GM12878 (cell line): ENCODE results near the gene MTFR1L. TPM values are rescaled to one million over a fixed set of nuclear protein-coding genes. Genes with fewer than 3 reads are reported as not detected.

Experiments used
- ASH2L ChIP-seq: fragments of 300-600, 200-600 bp; sonication (generic); IDR thresholded peaks from 2 replicates; pipeline ENCODE4 v1.6.1; 2017; ENCODE audit warnings: low read depth, mild to moderate bottlenecking, borderline replicate concordance
- BHLHE40 ChIP-seq, 2 experiments: fragments of 450-650 bp in 1 of 2; IDR thresholded peaks; 2 replicates each; pipeline ENCODE4 v1.6.1; 2011 to 2017; ENCODE audit warnings: low read depth in 2 of 2, borderline replicate concordance in 1 of 2, improper control_type of control experiment in 1 of 2, low read length in 1 of 2, mild to moderate bottlenecking in 1 of 2
- ELK1 ChIP-seq: IDR thresholded peaks from 2 replicates; pipeline ENCODE4 v1.6.1; 2012; ENCODE audit warnings: low read depth, low read length, improper control_type of control experiment
- ESRRA ChIP-seq: IDR thresholded peaks from 2 replicates; pipeline ENCODE4 v1.6.1; 2012; ENCODE audit warnings: mild to moderate bottlenecking, low read length, improper control_type of control experiment
- FOXK2 ChIP-seq: fragments of 450-650 bp; IDR thresholded peaks from 2 replicates; pipeline ENCODE4 v1.6.1; 2017; ENCODE audit warnings: mild to moderate bottlenecking, moderate library complexity
- JUNB ChIP-seq: IDR thresholded peaks from 2 replicates; pipeline ENCODE4 v1.6.1; 2016; ENCODE audit warnings: antibody characterized with exemption, mild to moderate bottlenecking
- KAT2A ChIP-seq: conservative IDR thresholded peaks from 2 replicates; pipeline ENCODE4 v1.6.1; 2011; ENCODE audit warnings: low read depth, low read length; ENCODE audit not compliant: control insufficient read depth
- KLF5 ChIP-seq: fragments of 450-650 bp; IDR thresholded peaks from 2 replicates; pipeline ENCODE4 v1.6.1; 2014; ENCODE audit warnings: mild to moderate bottlenecking; ENCODE audit not compliant: partially characterized antibody
- MTA2 ChIP-seq: fragments of 450-650 bp; IDR thresholded peaks from 2 replicates; pipeline ENCODE4 v1.6.1; 2016; ENCODE audit warnings: low read depth, mild to moderate bottlenecking, moderate library complexity
- MTA3 ChIP-seq: IDR thresholded peaks from 2 replicates; pipeline ENCODE4 v1.6.1; 2012; ENCODE audit warnings: low read length, inconsistent platforms, borderline replicate concordance
- NR2C2 ChIP-seq: IDR thresholded peaks from 2 replicates; pipeline ENCODE4 v1.6.1; 2011; ENCODE audit warnings: borderline replicate concordance, low read depth; ENCODE audit not compliant: control insufficient read depth, insufficient read length
- PAX5 ChIP-seq: IDR thresholded peaks from 2 replicates; pipeline ENCODE4 v1.6.1; 2011; ENCODE audit warnings: low read depth, low read length, borderline replicate concordance
- RUNX3 ChIP-seq: IDR thresholded peaks from 2 replicates; pipeline ENCODE4 v1.6.1; 2012; ENCODE audit warnings: low read length, inconsistent platforms
- SIN3A ChIP-seq: IDR thresholded peaks from 2 replicates; pipeline ENCODE4 v1.6.1; 2012; ENCODE audit warnings: low read depth, low read length, improper control_type of control experiment
- SMC3 ChIP-seq: IDR thresholded peaks from 2 replicates; pipeline ENCODE4 v1.6.1; 2011; ENCODE audit warnings: low read length, improper control_type of control experiment, borderline replicate concordance
- SREBF1 ChIP-seq: IDR thresholded peaks from 2 replicates; pipeline ENCODE4 v1.6.1; 2012; ENCODE audit warnings: mild to moderate bottlenecking, low read length
- SREBF2 ChIP-seq: IDR thresholded peaks from 2 replicates; pipeline ENCODE4 v1.6.1; 2012; ENCODE audit warnings: mild to moderate bottlenecking, low read length
- TAF1 ChIP-seq: IDR thresholded peaks from 2 replicates; pipeline ENCODE4 v1.6.1; 2011; ENCODE audit warnings: mild to moderate bottlenecking, low read depth, low read length, borderline replicate concordance
- TCF7 ChIP-seq: IDR thresholded peaks from 2 replicates; pipeline ENCODE4 v1.6.1; 2014; ENCODE audit warnings: antibody characterized with exemption, borderline replicate concordance
- WRNIP1 ChIP-seq: IDR thresholded peaks from 2 replicates; pipeline ENCODE4 v1.6.1; 2011; ENCODE audit warnings: low read depth, low read length, improper control_type of control experiment, borderline replicate concordance
- ZBED1 ChIP-seq: IDR thresholded peaks from 2 replicates; pipeline ENCODE4 v1.6.1; 2016; ENCODE audit warnings: borderline replicate concordance
- polyA plus RNA-seq, 11 experiments: library from polyadenylated mRNA; depleted of rRNA in 4 of 11; unstranded in 6 of 11; stranded (reverse) in 5 of 11; fragments of >200 nt; fragmentation: Nextera tagmentation in 4 of 11; fragmentation: Illumina TruSeq in 1 of 11; extraction: Ambion mirVana in 4 of 11; extraction: Trizol in 1 of 11; gene quantifications; 1 replicate in 1 of 11; 2 replicates in 10 of 11; pipeline versions ENCODE4 v1.2.1 to v1.2.3, GENCODE V29; 2011 to 2016; ENCODE audit warnings: inconsistent platforms in 2 of 11, missing spikeins in 2 of 11, low read depth in 1 of 11
- total RNA-seq, 4 experiments: library from RNA; depleted of rRNA in 3 of 4; stranded (reverse); fragments of >200 nt in 3 of 4; fragmentation: Illumina TruSeq in 1 of 4; extraction: Trizol in 1 of 4; gene quantifications; 2 replicates each; pipeline versions ENCODE4 v1.2.1 to v1.2.3, GENCODE V29; 2013 to 2021
- TF ChIP-seq, protein P1 (sequence below): fragments of 450-650 bp; IDR thresholded peaks from 2 replicates; pipeline ENCODE4 v1.6.1; 2018; ENCODE audit warnings: borderline replicate concordance, mild to moderate bottlenecking; ENCODE audit not compliant: partially characterized antibody
- TF ChIP-seq, protein P2 (sequence below): IDR thresholded peaks from 2 replicates; pipeline ENCODE4 v1.6.1; 2011; ENCODE audit warnings: mild to moderate bottlenecking, low read depth, low read length, moderate library complexity; ENCODE audit not compliant: insufficient replicate concordance
- TF ChIP-seq, protein P3 (sequence below): IDR thresholded peaks from 2 replicates; pipeline ENCODE4 v1.6.1; 2012; ENCODE audit warnings: mild to moderate bottlenecking, low read depth, low read length

Gene MTFR1L
- total and polyA plus RNA-seq, 10 of the 15 experiments (the other 5 are each of a cell fraction or from before 2014, with no cell fraction given): 16.9 to 44.2 (median 30.3) TPM

- TF ChIP-seq, protein P1, sequence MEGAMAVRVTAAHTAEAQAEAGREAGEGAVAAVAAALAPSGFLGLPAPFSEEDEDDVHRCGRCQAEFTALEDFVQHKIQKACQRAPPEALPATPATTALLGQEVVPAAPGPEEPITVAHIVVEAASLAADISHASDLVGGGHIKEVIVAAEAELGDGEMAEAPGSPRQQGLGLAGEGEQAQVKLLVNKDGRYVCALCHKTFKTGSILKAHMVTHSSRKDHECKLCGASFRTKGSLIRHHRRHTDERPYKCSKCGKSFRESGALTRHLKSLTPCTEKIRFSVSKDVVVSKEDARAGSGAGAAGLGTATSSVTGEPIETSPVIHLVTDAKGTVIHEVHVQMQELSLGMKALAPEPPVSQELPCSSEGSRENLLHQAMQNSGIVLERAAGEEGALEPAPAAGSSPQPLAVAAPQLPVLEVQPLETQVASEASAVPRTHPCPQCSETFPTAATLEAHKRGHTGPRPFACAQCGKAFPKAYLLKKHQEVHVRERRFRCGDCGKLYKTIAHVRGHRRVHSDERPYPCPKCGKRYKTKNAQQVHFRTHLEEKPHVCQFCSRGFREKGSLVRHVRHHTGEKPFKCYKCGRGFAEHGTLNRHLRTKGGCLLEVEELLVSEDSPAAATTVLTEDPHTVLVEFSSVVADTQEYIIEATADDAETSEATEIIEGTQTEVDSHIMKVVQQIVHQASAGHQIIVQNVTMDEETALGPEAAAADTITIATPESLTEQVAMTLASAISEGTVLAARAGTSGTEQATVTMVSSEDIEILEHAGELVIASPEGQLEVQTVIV: no peak
- 0 out of 2 replicates have a peak, but pooled peaks have one; percentile 20 for TF ChIP-seq MTA2
- TF ChIP-seq, protein P2, sequence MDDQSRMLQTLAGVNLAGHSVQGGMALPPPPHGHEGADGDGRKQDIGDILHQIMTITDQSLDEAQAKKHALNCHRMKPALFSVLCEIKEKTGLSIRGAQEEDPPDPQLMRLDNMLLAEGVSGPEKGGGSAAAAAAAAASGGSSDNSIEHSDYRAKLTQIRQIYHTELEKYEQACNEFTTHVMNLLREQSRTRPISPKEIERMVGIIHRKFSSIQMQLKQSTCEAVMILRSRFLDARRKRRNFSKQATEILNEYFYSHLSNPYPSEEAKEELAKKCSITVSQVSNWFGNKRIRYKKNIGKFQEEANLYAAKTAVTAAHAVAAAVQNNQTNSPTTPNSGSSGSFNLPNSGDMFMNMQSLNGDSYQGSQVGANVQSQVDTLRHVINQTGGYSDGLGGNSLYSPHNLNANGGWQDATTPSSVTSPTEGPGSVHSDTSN: no peak
- TF ChIP-seq TCF7: no peak
- TF ChIP-seq, protein P3, sequence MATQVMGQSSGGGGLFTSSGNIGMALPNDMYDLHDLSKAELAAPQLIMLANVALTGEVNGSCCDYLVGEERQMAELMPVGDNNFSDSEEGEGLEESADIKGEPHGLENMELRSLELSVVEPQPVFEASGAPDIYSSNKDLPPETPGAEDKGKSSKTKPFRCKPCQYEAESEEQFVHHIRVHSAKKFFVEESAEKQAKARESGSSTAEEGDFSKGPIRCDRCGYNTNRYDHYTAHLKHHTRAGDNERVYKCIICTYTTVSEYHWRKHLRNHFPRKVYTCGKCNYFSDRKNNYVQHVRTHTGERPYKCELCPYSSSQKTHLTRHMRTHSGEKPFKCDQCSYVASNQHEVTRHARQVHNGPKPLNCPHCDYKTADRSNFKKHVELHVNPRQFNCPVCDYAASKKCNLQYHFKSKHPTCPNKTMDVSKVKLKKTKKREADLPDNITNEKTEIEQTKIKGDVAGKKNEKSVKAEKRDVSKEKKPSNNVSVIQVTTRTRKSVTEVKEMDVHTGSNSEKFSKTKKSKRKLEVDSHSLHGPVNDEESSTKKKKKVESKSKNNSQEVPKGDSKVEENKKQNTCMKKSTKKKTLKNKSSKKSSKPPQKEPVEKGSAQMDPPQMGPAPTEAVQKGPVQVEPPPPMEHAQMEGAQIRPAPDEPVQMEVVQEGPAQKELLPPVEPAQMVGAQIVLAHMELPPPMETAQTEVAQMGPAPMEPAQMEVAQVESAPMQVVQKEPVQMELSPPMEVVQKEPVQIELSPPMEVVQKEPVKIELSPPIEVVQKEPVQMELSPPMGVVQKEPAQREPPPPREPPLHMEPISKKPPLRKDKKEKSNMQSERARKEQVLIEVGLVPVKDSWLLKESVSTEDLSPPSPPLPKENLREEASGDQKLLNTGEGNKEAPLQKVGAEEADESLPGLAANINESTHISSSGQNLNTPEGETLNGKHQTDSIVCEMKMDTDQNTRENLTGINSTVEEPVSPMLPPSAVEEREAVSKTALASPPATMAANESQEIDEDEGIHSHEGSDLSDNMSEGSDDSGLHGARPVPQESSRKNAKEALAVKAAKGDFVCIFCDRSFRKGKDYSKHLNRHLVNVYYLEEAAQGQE: no peak
- no peak for TF ChIP-seq NR2C2
- no peak for TF ChIP-seq SIN3A
- TF ChIP-seq SREBF2: no peak
- TF ChIP-seq FOXK2: no peak
- no peak for TF ChIP-seq JUNB
- no peak for TF ChIP-seq ASH2L
- peak; percentile 57 to 90; a peak in 3 of 4 replicates for TF ChIP-seq BHLHE40 (IDR thresholded peaks at IDR 0.05; ENCODE audit: borderline replicate concordance in 1 of 2, low read depth in 2 of 2, low read length in 1 of 2)
- TF ChIP-seq SREBF1: no peak
- no peak for TF ChIP-seq ESRRA
- no peak for TF ChIP-seq SMC3
- no peak for TF ChIP-seq KAT2A
- no peak for TF ChIP-seq RUNX3
- TF ChIP-seq KLF5: no peak
- TF ChIP-seq ZBED1: no peak
- TF ChIP-seq MTA3: no peak
- TF ChIP-seq TAF1: 0 out of 2 replicates have a peak, but pooled peaks have one; percentile 18
- TF ChIP-seq PAX5: no peak
- TF ChIP-seq ELK1: no peak
- no peak for TF ChIP-seq WRNIP1
These were observed 55.6 kb downstream of the MTFR1L start, which contains the start of gene PAQR7 (continued) for GRCh38 chr1:25875154-25875855.
